Memory B cell (primary cell): ENCODE data around the gene DES.
"Not testable (repeated sequence)": the region's sequence is repeated elsewhere in the genome, so short reads cannot be mapped to it uniquely, and the experiment has no call there.

ENCODE experiments used
- ATAC-seq: fragments of 150-1000 bp; cut with Tn5 transposase; 2 replicates; pipeline ENCODE4 v1.10.0; 2021; ENCODE audit warnings: low read depth, mild to moderate bottlenecking, moderate library complexity
- DNase-seq, 2 donors: peaks; one replicate each; pipeline ENCODE4 v3.0.0; 2022; ENCODE audit warnings: low spot score in 2 of 2
- H3K27ac Mint-ChIP-seq: one replicate; pipeline ENCODE4 v1.8.0; 2022; ENCODE audit warnings: mild to moderate bottlenecking, moderate library complexity, mixed read lengths
- H3K27me3 Mint-ChIP-seq: one replicate; pipeline ENCODE4 v1.8.0; 2022; ENCODE audit warnings: mixed read lengths
- H3K36me3 Mint-ChIP-seq: one replicate; pipeline ENCODE4 v1.8.0; 2022; ENCODE audit warnings: mild to moderate bottlenecking, mixed read lengths
- H3K4me1 Mint-ChIP-seq: one replicate; pipeline ENCODE4 v1.8.0; 2022; ENCODE audit warnings: mixed read lengths
- H3K4me3 Mint-ChIP-seq: one replicate; pipeline ENCODE4 v1.8.0; 2022; ENCODE audit warnings: mild to moderate bottlenecking, moderate library complexity, mixed read lengths
- H3K9me3 Mint-ChIP-seq: one replicate; pipeline ENCODE4 v1.8.0; 2022; ENCODE audit warnings: mixed read lengths

DES gene

DNA sequence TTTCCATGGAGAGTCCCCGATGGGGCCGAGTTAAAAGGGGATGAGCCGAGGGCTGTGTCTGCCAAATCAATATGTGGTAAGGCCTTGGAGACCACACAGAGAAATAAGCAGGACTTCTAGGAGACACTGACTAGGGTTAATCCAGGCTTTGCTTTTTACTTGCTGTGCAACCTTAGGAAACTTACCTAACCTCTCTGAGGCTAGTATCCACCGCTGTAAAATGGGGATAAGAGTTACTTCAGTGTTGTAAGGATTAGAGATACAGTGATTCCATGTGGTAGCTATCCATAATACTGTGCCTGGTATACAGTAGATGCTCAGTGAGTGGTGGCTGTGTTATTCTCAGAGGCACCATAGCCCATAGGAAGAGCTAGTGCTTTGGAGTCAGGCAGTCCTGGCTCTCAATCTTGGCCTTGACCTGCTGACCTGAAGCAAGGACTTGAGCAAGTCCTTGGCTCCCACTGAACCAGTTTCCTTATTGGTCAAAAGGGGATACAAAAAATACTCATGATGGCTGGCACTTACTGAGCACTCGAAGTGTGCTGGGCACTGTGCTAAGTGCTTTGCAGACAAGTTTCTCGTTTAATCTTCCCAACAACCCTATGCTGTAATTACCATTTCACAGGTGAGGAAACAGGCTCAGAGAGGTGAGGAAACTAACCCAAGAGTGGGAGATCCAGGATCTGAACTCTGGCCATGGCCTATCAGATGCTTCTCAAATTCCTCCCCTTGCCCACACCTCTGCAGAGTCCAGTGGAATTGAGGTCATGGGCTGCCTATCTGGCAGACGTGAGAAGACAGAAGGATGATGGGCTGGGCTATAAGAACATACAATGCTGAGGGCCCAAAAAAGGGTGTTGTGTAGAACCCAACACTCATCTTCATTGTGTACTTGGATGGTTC is 12.0 kb upstream of the DES start:
- no peak overlapping the region for H3K27ac Mint-ChIP-seq
- no peak overlapping the region for H3K4me3 Mint-ChIP-seq
- DNase-seq (no peak), ATAC-seq (no peak)
- H3K9me3 Mint-ChIP-seq, result no peaks in the 10 kb centered on the region
- peaks cover 3% of the 10 kb centered on the region for H3K4me1 Mint-ChIP-seq
- peaks cover 21% of the 10 kb centered on the region for H3K27me3 Mint-ChIP-seq
- H3K36me3 Mint-ChIP-seq, result no peaks in the 10 kb centered on the region

DNA sequence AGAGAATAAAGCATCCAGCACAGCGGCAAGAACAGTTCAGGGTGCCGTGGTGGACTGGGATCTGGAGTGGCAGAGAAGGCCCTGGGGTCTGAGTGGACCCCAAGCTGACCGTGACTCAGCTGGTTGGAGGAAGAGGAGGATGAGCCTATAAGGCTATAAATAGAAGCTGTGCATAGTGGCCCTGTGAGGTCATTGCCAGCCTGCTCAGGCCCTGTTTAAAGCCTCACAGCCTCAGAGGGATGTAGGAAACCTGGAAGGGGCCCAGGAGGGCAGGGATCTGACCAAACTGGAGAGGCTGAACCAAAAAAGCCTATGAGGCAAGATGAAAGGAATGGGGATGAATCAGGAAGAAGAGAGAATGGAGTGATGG is 11.3 kb upstream of the DES start:
- ATAC-seq, result no peak
- Mint-ChIP-seq H3K36me3 (no peaks in the 10 kb centered on the region), H3K27me3 (peaks cover 21% of the 10 kb centered on the region), H3K27ac (no peak overlapping the region), H3K4me3 (no peak overlapping the region), H3K9me3 (no peaks in the 10 kb centered on the region), H3K4me1 (peaks cover 3% of the 10 kb centered on the region)
- DNase-seq, result no peak

- not testable (repeated sequence) for H3K4me1 Mint-ChIP-seq, H3K27ac Mint-ChIP-seq, DNase-seq, H3K9me3 Mint-ChIP-seq, H3K4me3 Mint-ChIP-seq, H3K36me3 Mint-ChIP-seq, ATAC-seq
- peaks cover 19% of the 10 kb centered on the region for H3K27me3 Mint-ChIP-seq
Observed at GRCh38 chr2:219407343-219407742, 10.8 kb upstream of the DES start.

DNA sequence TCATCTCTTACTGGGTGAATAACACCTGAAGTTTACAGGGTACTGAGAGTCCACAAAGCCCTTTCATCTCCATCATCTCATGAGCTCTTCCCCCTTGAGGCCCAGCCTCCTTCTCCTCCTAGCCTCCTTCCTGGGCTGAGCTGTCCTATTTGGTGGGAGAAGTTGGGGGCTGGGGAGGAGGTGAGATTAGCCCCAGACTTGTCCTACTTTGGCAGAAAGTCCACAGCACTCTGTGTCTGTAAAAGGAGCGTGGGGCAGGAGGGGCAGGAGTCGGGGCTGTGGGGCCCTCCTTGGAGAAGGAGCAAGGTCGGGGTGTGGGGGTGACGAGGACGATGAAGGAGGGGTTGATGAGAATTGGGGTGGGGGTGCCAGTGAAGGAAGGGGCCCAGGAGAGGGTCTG is 10.0 kb upstream of the DES start:
- Mint-ChIP-seq H3K27me3 (peaks cover 19% of the 10 kb centered on the region), H3K4me3 (no peak overlapping the region)

GRCh38 chr2:219408631-219409030 is 9.5 kb upstream of the DES start:
- H3K27me3 Mint-ChIP-seq, result peaks cover 18% of the 10 kb centered on the region
- no peak for DNase-seq
- H3K9me3 Mint-ChIP-seq, result no peaks in the 10 kb centered on the region
- H3K27ac Mint-ChIP-seq, result no peak overlapping the region
- H3K4me1 Mint-ChIP-seq, result no peaks in the 10 kb centered on the region
- H3K4me3 Mint-ChIP-seq, result no peak overlapping the region
- no peak for ATAC-seq
- no peaks in the 10 kb centered on the region for H3K36me3 Mint-ChIP-seq

More for the DNA sequence above, 10.0 kb upstream of the DES start:
- Mint-ChIP-seq H3K9me3 (no peaks in the 10 kb centered on the region), H3K36me3 (no peaks in the 10 kb centered on the region), H3K27ac (no peak overlapping the region), H3K4me1 (no peaks in the 10 kb centered on the region)
- DNase-seq (no peak), ATAC-seq (no peak)

GRCh38 chr2:219409619-219410018 is 8.6 kb upstream of the DES start:
- no peak for DNase-seq
- H3K4me1 Mint-ChIP-seq, result no peaks in the 10 kb centered on the region
- ATAC-seq, result no peak

GRCh38 chr2:219410390-219410789 is 7.8 kb upstream of the DES start:
- ATAC-seq, result no peak
- H3K9me3 Mint-ChIP-seq, result no peaks in the 10 kb centered on the region
- H3K4me3 Mint-ChIP-seq, result no peak overlapping the region
- DNase-seq, result no peak
- peaks cover 15% of the 10 kb centered on the region for H3K27me3 Mint-ChIP-seq
- H3K27ac Mint-ChIP-seq, result no peak overlapping the region
- no peaks in the 10 kb centered on the region for H3K4me1 Mint-ChIP-seq
- no peaks in the 10 kb centered on the region for H3K36me3 Mint-ChIP-seq

More at GRCh38 chr2:219409619-219410018, 8.6 kb upstream of the DES start:
- Mint-ChIP-seq H3K4me3 (no peak overlapping the region), H3K27ac (no peak overlapping the region), H3K36me3 (no peaks in the 10 kb centered on the region), H3K27me3 (peaks cover 13% of the 10 kb centered on the region), H3K9me3 (no peaks in the 10 kb centered on the region)

- H3K4me3 Mint-ChIP-seq, result no peak overlapping the region
- no peaks in the 10 kb centered on the region for H3K36me3 Mint-ChIP-seq
- H3K4me1 Mint-ChIP-seq, result no peaks in the 10 kb centered on the region
- ATAC-seq, result no peak
- H3K27ac Mint-ChIP-seq, result no peak overlapping the region
- no peak for DNase-seq
- H3K9me3 Mint-ChIP-seq, result no peaks in the 10 kb centered on the region
- peaks cover 11% of the 10 kb centered on the region for H3K27me3 Mint-ChIP-seq
Observed at GRCh38 chr2:219414857-219415256, 3.3 kb upstream of the DES start.

GRCh38 chr2:219415580-219416234 is 2.5 kb upstream of the DES start:
- peaks cover 13% of the 10 kb centered on the region for H3K27me3 Mint-ChIP-seq
- no peaks in the 10 kb centered on the region for H3K36me3 Mint-ChIP-seq
- no peak overlapping the region for H3K27ac Mint-ChIP-seq
- H3K9me3 Mint-ChIP-seq, result no peaks in the 10 kb centered on the region
- no peaks in the 10 kb centered on the region for H3K4me1 Mint-ChIP-seq
- no peak for DNase-seq
- no peak for ATAC-seq
- no peak overlapping the region for H3K4me3 Mint-ChIP-seq

DNA sequence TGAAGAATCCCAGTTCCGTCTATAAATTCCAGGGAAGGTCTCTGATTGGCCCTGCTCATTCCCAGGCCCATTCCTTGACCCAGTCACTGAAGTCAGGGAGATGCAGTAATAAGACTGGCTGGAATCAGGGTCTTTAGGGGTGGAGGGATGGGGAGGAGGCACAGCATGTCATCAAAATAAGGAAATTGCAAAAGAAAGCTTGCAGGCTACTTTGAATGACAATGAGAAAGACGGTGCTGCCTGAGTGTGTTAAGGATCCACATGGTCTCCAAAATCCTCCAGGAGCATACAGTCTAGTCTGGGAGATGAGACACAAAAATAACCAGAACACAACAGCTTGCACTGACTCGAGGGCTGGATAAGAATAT is 2.0 kb upstream of the DES start:
- peaks cover 15% of the 10 kb centered on the region for H3K27me3 Mint-ChIP-seq
- DNase-seq, result no peak
- no peak overlapping the region for H3K4me3 Mint-ChIP-seq

DNA sequence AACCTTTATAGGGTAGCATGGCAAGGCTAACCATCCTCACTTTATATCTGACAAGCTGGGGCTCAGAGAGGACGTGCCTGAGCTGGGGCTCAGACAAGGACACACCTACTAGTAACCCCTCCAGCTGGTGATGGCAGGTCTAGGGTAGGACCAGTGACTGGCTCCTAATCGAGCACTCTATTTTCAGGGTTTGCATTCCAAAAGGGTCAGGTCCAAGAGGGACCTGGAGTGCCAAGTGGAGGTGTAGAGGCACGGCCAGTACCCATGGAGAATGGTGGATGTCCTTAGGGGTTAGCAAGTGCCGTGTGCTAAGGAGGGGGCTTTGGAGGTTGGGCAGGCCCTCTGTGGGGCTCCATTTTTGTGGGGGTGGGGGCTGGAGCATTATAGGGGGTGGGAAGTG is 1.2 kb upstream of the DES start:
- H3K27me3 Mint-ChIP-seq, result peaks cover 15% of the 10 kb centered on the region
- H3K27ac Mint-ChIP-seq, result no peak overlapping the region
- no peaks in the 10 kb centered on the region for H3K36me3 Mint-ChIP-seq
- ATAC-seq (no peak), DNase-seq (no peak)
- no peak overlapping the region for H3K4me3 Mint-ChIP-seq
- no peaks in the 10 kb centered on the region for H3K9me3 Mint-ChIP-seq
- H3K4me1 Mint-ChIP-seq, result no peaks in the 10 kb centered on the region

More for the DNA sequence above, 2.0 kb upstream of the DES start:
- H3K9me3 Mint-ChIP-seq, result no peaks in the 10 kb centered on the region
- no peaks in the 10 kb centered on the region for H3K36me3 Mint-ChIP-seq
- no peaks in the 10 kb centered on the region for H3K4me1 Mint-ChIP-seq
- H3K27ac Mint-ChIP-seq, result no peak overlapping the region
- ATAC-seq, result no peak

DNA sequence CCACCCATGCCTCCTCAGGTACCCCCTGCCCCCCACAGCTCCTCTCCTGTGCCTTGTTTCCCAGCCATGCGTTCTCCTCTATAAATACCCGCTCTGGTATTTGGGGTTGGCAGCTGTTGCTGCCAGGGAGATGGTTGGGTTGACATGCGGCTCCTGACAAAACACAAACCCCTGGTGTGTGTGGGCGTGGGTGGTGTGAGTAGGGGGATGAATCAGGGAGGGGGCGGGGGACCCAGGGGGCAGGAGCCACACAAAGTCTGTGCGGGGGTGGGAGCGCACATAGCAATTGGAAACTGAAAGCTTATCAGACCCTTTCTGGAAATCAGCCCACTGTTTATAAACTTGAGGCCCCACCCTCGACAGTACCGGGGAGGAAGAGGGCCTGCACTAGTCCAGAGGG is 803 bp upstream of the DES start:
- Mint-ChIP-seq H3K4me3 (no peak overlapping the region), H3K27me3 (peaks cover 17% of the 10 kb centered on the region), H3K36me3 (no peaks in the 10 kb centered on the region), H3K4me1 (no peaks in the 10 kb centered on the region), H3K9me3 (no peaks in the 10 kb centered on the region), H3K27ac (no peak overlapping the region)
- DNase-seq, result no peak
- ATAC-seq, result no peak

DNA sequence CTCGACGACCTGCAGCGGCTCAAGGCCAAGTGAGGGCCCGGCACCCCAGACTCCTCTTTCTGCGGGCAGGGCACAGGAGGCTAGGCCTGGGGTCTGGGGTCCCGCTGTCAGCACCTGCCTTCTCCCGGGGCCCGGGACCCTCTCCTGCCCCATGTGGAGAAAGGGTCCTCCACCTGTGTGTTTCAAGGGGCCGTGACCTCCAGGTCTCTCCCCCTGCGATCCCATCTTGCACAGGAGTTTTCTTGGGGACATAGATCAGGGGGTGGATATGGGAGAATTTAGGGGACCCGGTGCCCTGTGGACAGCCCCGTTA is 791 bp downstream of the DES start:
- H3K27ac Mint-ChIP-seq, result no peak overlapping the region
- H3K4me3 Mint-ChIP-seq, result no peak overlapping the region
- DNase-seq (no peak), ATAC-seq (no peak)
- peaks cover 20% of the 10 kb centered on the region for H3K27me3 Mint-ChIP-seq
- H3K36me3 Mint-ChIP-seq, result no peaks in the 10 kb centered on the region
- H3K9me3 Mint-ChIP-seq, result no peaks in the 10 kb centered on the region
- no peaks in the 10 kb centered on the region for H3K4me1 Mint-ChIP-seq

- Mint-ChIP-seq H3K4me3 (no peak overlapping the region), H3K27ac (no peak overlapping the region), H3K36me3 (no peaks in the 10 kb centered on the region), H3K4me1 (no peaks in the 10 kb centered on the region), H3K27me3 (peaks cover 24% of the 10 kb centered on the region), H3K9me3 (no peaks in the 10 kb centered on the region)
- no peak for ATAC-seq
- DNase-seq, result no peak
Observed at GRCh38 chr2:219419331-219420197, 1.4 kb downstream of the DES start.
